Measurements from ENCODE around the gene TMC6.

- no peak for TF ChIP-seq CTCF (conservative IDR thresholded peaks at IDR 0.05; ENCODE audit: low read length)
- TF ChIP-seq EZH2phosphoT487 (IDR thresholded peaks at IDR 0.05; ENCODE audit: borderline replicate concordance), result no peak
Observed at GRCh38 chr17:78154903-78155811, 26.6 kb upstream of the TMC6 start.

Measured in Loucy (cell line).